ENCODE measurements around the gene ZFYVE16. TPM values are rescaled to one million over a fixed set of nuclear protein-coding genes. Genes with fewer than 3 reads are reported as not detected.

Gene ZFYVE16
- polyA plus RNA-seq, 3 donors, result 9.4 to 15.8 (median 10.7) TPM

- peak overlapping the region in 6 of 7 donors; percentile 49 to 89 (median 84) for H3K27ac Mint-ChIP-seq
- intact Hi-C loops (cut with micrococcal nuclease), result loop anchor here in 1 of 2 donors (10.0 kb wide), 2 partner anchors 73 to 187 kb away; no protein-coding TSS in a partner anchor
- H3K4me1 Mint-ChIP-seq, result peaks cover 36% of the 10 kb centered on the region
These were observed 79.6 kb downstream of the ZFYVE16 start for GRCh38 chr5:80487444-80487828.

More at GRCh38 chr5:80487444-80487828, 79.6 kb downstream of the ZFYVE16 start:
- peak overlapping the region; percentile 25 to 87 for H3K27ac ChIP-seq (ENCODE audit: low read depth in 1 of 2, low read length in 2 of 2)
- no peaks in the 10 kb centered on the region for H3K36me3 ChIP-seq (replicated peaks in 1 of 2; ENCODE audit: control insufficient read depth in 1 of 2, insufficient read depth in 2 of 2, low read length in 2 of 2)
- peaks cover 4 to 13% (median 8%) of the 10 kb centered on the region in 7 donors for H3K9me3 Mint-ChIP-seq
- TF ChIP-seq CTCF (IDR thresholded peaks at IDR 0.05), result no peak
- no peaks in the 10 kb centered on the region for H4K20me1 ChIP-seq (ENCODE audit: insufficient read depth, low read length)
- H3K27me3 Mint-ChIP-seq (ENCODE audit: low read depth in 3 of 3), result no peaks in the 10 kb centered on the region
- peaks cover 45% of the 10 kb centered on the region for H3K79me2 ChIP-seq (ENCODE audit: insufficient read depth, low read length)
- no peak for DNase-seq
- WGBS (ENCODE audit: insufficient coverage), result 53% methylated on average over 13 of the region's 18 CpGs
- peak overlapping the region; percentile 56 to 98 (median 72) for H3K4me3 ChIP-seq (replicated peaks in 1 of 3; ENCODE audit: low read depth in 2 of 3, low read length in 3 of 3)
- H3K27me3 ChIP-seq (ENCODE audit: control insufficient read depth in 2 of 2, insufficient read depth in 2 of 2, low read length in 2 of 2), result no peaks in the 10 kb centered on the region
- peaks cover 6 to 23% of the 10 kb centered on the region in 2 donors for H3K36me3 Mint-ChIP-seq
- peak overlapping the region; percentile 99 for H2AFZ ChIP-seq (ENCODE audit: insufficient read depth, low read depth, low read length, poor library complexity, severe bottlenecking)
- peak overlapping the region; percentile 90 for H3K4me2 ChIP-seq (replicated peaks; ENCODE audit: extremely low read depth, low read length, poor library complexity, severe bottlenecking)
- H3K9me3 ChIP-seq (replicated peaks in 1 of 2; ENCODE audit: control insufficient read depth in 1 of 2, insufficient read depth in 1 of 2, low read length in 2 of 2), result peaks cover 1 to 14% of the 10 kb centered on the region in 2 donors
- H3K4me1 ChIP-seq (ENCODE audit: control insufficient read depth in 1 of 2, insufficient read depth in 2 of 2, low read length in 2 of 2), result peaks cover 14 to 28% of the 10 kb centered on the region in 2 donors
- H3K9ac ChIP-seq (ENCODE audit: insufficient read depth, low read length, poor library complexity, severe bottlenecking), result peak overlapping the region; percentile 88
- H3K4me3 Mint-ChIP-seq, result peak overlapping the region; percentile 97 to 98

Data from CD14-positive monocyte (primary cell).